Osteoblast (primary cell): ENCODE measurements around the gene RIBC2. TPM values are rescaled to one million over a fixed set of nuclear protein-coding genes. Genes with fewer than 3 reads are reported as not detected.

ENCODE experiments used
- DNase-seq: peaks from one replicate; pipeline ENCODE4 v3.0.0; 2011; ENCODE audit warnings: low spot score, mixed read lengths; ENCODE audit not compliant: insufficient read length; ENCODE audit errors: missing footprints
- H2AFZ ChIP-seq: 2 replicates; pipeline ENCODE4 v1.6.0; 2011; ENCODE audit warnings: mild to moderate bottlenecking, low read length
- H3K27ac ChIP-seq: 2 replicates; pipeline ENCODE4 v1.5.1; 2011; ENCODE audit warnings: mild to moderate bottlenecking, low read depth, low read length, moderate library complexity
- H3K27me3 ChIP-seq: 2 replicates; pipeline ENCODE4 v1.6.0; 2012; ENCODE audit warnings: mild to moderate bottlenecking, control low read depth, inconsistent platforms, low read length, moderate library complexity; ENCODE audit not compliant: insufficient read depth
- H3K36me3 ChIP-seq: 2 replicates; pipeline ENCODE4 v1.5.1; 2011; ENCODE audit warnings: mild to moderate bottlenecking, low read length, control low read depth, moderate library complexity; ENCODE audit not compliant: insufficient read depth
- H3K4me1 ChIP-seq: 2 replicates; pipeline ENCODE4 v1.5.1; 2011; ENCODE audit warnings: mild to moderate bottlenecking, low read length, control low read depth, moderate library complexity; ENCODE audit not compliant: insufficient read depth
- H3K4me2 ChIP-seq: 2 replicates; pipeline ENCODE4 v1.6.0; 2011; ENCODE audit warnings: mild to moderate bottlenecking, low read length; ENCODE audit not compliant: insufficient read depth
- H3K4me3 ChIP-seq: fragments of 200-600 bp; sonication (generic); 3 replicates; pipeline ENCODE4 v1.5.1; 2012; ENCODE audit warnings: mild to moderate bottlenecking, low read length, inconsistent platforms; ENCODE audit not compliant: insufficient read depth
- H3K79me2 ChIP-seq: 2 replicates; pipeline ENCODE4 v1.6.0; 2012; ENCODE audit warnings: mild to moderate bottlenecking, low read length, control low read depth, inconsistent platforms; ENCODE audit not compliant: insufficient read depth
- H3K9me3 ChIP-seq: 2 replicates; pipeline ENCODE4 v1.5.1; 2011; ENCODE audit warnings: low read depth, low read length, control low read depth
- H4K20me1 ChIP-seq: 2 replicates; pipeline ENCODE4 v1.6.0; 2012; ENCODE audit warnings: mild to moderate bottlenecking, low read length, control low read depth; ENCODE audit not compliant: insufficient read depth
- total RNA-seq: library from RNA; depleted of rRNA; stranded (reverse); fragments of >200 nt; gene quantifications from 2 replicates; pipeline ENCODE4 v1.2.3, GENCODE V29; 2012
- TF ChIP-seq, protein P1 (sequence below): IDR thresholded peaks from 2 replicates; pipeline ENCODE4 v1.5.1; 2011; ENCODE audit warnings: mild to moderate bottlenecking, low read depth, low read length, moderate library complexity; ENCODE audit errors: extremely low read depth

RIBC2 gene
- total RNA-seq, 1 donor = not detected

DNA sequence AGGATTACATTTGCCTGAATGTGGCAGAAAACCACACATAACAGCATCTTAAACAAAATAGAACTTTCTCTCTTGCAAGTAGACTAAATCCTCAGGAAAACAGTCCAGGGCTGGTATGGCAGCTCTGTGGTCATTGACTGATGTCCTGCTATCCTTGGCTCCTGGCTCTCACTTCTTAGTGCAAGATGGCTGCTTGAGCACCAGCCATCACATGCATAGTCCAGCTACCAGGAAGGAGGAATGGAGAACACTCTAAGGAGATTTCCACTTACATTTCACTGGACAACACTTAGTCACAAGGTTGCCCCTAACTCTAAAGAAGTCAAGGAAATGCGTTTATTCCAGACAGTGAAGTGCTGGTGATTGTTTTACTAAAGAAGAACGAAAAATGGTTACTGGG lies 13.6 kb downstream of the RIBC2 start:
- Histone ChIP-seq H3K27me3 (no peaks in the 10 kb centered on the region), H3K79me2 (no peaks in the 10 kb centered on the region), H3K4me1 (no peaks in the 10 kb centered on the region), H3K36me3 (no peaks in the 10 kb centered on the region), H3K27ac (no peak overlapping the region), H4K20me1 (no peaks in the 10 kb centered on the region), H3K9me3 (peaks cover 4% of the 10 kb centered on the region), H3K4me3 (no peak overlapping the region), H2AFZ (no peak overlapping the region), H3K4me2 (no peak overlapping the region)
- TF ChIP-seq, protein P1, sequence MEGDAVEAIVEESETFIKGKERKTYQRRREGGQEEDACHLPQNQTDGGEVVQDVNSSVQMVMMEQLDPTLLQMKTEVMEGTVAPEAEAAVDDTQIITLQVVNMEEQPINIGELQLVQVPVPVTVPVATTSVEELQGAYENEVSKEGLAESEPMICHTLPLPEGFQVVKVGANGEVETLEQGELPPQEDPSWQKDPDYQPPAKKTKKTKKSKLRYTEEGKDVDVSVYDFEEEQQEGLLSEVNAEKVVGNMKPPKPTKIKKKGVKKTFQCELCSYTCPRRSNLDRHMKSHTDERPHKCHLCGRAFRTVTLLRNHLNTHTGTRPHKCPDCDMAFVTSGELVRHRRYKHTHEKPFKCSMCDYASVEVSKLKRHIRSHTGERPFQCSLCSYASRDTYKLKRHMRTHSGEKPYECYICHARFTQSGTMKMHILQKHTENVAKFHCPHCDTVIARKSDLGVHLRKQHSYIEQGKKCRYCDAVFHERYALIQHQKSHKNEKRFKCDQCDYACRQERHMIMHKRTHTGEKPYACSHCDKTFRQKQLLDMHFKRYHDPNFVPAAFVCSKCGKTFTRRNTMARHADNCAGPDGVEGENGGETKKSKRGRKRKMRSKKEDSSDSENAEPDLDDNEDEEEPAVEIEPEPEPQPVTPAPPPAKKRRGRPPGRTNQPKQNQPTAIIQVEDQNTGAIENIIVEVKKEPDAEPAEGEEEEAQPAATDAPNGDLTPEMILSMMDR = no peak
- DNase-seq = no peak

DNA sequence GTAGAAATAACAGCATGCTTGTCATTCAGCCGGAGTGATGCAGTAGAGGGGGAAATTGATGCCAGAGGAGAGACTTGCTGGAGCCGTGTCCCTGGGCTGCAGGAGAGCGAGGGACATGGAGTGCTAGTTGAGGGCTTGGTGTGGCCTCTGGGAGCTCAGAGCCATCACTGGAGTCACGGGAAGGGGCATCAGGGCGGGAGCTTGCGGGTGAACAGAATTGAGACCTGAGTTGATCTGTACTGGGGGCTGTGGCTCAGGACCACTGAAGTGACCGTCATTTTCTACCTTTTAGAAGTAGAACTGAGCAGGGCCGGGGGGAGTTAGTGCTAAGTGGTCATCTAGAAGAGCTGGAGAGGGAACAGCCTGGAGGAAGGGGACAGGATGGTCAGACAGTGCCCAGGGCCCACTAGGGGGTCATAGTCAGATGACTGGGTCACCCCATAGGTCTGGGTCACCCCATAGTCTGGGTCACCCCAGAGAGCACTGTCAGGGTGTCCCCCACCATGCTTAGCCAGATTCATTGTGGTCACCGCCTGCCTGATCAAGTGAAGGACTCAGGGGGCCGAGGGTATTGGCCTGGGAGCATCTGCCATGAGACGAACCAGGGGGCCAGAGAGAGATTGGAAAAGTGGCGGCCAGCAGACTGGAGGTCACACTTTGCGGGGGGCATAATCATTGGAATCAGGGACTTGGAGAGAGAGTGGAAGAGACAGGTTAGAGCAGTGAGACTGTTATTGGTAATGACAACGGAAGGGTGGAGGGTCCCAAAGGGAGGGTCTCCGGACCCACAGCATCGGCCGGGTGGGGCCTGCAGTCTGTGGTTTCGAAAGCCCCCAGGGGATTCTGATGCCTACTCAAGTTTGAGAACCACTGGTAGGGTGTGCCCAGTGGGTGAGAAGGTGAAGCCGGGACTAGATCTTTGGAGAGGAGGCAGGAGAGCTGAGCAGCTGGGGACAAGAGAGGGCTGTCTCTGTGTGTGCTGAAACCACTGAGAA lies 15.2 kb downstream of the RIBC2 start:
- no peak overlapping the region for H3K4me3 ChIP-seq
- no peak overlapping the region for H3K27ac ChIP-seq
- no peaks in the 10 kb centered on the region for H3K4me1 ChIP-seq
- peaks cover 4% of the 10 kb centered on the region for H3K9me3 ChIP-seq
- no peaks in the 10 kb centered on the region for H3K79me2 ChIP-seq
- no peak overlapping the region for H2AFZ ChIP-seq
- no peak for DNase-seq
- TF ChIP-seq, protein P1 = no peak
- H3K36me3 ChIP-seq = no peaks in the 10 kb centered on the region
- H3K27me3 ChIP-seq = no peaks in the 10 kb centered on the region
- H4K20me1 ChIP-seq = no peaks in the 10 kb centered on the region
- H3K4me2 ChIP-seq = no peak overlapping the region

DNA sequence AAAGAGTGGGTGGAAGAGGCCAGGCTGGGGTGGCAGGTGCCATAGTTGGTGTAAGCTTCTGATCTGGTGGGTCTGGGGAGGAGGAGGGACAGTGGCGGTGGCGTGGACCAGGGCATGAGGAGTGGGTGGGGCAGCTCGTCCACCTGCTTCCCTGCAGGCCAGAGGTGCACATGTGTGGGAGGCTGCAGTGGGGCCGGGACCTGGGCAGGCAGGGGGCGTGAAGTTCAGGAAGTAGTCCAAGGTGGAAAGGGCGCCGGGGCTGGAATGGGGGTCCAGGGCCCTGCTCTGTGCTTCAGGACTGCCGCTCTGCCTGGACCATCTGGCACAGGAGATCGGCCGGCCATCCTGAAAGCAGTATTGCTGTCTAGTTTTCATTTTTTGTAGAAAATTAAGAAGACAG lies 15.9 kb downstream of the RIBC2 start:
- Histone ChIP-seq H3K27me3 (no peaks in the 10 kb centered on the region), H3K4me1 (no peaks in the 10 kb centered on the region), H3K4me3 (no peak overlapping the region), H3K79me2 (no peaks in the 10 kb centered on the region), H3K27ac (no peak overlapping the region), H2AFZ (no peak overlapping the region), H3K9me3 (peaks cover 4% of the 10 kb centered on the region), H3K36me3 (no peaks in the 10 kb centered on the region), H3K4me2 (no peak overlapping the region), H4K20me1 (no peaks in the 10 kb centered on the region)
- DNase-seq = no peak
- TF ChIP-seq, protein P1 = no peak

DNA sequence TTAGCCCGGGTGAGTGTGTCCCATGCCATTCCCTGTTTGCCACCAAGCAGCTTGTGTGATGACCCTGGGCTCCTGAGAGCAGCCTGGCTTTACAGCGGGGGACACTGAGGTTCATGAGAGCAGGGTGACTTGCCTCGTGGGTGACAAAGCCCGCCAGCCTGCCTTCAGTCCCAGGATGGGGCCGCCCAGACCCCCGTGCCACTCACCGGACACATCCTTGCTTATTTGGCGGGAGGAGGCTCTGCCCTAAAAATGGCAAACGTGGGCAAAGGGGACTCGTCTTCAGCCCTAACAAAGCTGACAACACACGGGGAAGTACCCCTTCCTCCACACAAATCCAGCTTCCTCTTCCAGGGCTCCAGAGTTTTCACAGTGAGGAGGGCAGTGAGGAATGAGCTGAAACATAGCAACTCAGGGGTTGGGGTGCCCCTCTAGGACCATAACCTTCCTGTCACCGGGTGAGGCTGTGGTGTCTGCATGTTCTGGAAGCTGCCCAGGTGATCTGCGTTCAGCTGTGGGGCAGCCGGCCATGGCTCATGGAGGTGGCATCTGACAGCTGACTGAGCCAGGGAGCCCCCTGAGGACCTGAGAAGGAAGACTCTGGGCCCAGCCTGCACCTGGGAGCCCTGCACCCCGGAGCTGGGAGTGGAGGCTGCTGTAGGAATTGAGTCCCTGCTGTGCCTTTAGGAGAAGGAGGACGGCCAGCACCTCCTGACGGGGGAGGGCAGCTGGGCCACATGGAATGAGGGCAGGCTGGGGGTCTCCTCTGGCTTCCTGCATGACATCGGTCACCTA lies 16.7 kb downstream of the RIBC2 start:
- no peak overlapping the region for H3K27ac ChIP-seq

More for the DNA sequence above, 16.7 kb downstream of the RIBC2 start:
- H3K4me1 ChIP-seq = no peaks in the 10 kb centered on the region
- no peaks in the 10 kb centered on the region for H4K20me1 ChIP-seq
- TF ChIP-seq, protein P1 = no peak
- H3K4me3 ChIP-seq = no peak overlapping the region
- no peak overlapping the region for H2AFZ ChIP-seq
- DNase-seq = peak; percentile 49
- peaks cover 4% of the 10 kb centered on the region for H3K9me3 ChIP-seq
- H3K79me2 ChIP-seq = no peaks in the 10 kb centered on the region
- H3K27me3 ChIP-seq = no peaks in the 10 kb centered on the region
- no peaks in the 10 kb centered on the region for H3K36me3 ChIP-seq
- no peak overlapping the region for H3K4me2 ChIP-seq
